ENCODE measurements around the gene PLXNA4. TPM values are rescaled to one million over a fixed set of nuclear protein-coding genes. Genes with fewer than 3 reads are reported as not detected.

Gene PLXNA4
- total RNA-seq, 4 donors from 2014 or later = 5.1 to 7.0 (median 5.3) TPM

DNA sequence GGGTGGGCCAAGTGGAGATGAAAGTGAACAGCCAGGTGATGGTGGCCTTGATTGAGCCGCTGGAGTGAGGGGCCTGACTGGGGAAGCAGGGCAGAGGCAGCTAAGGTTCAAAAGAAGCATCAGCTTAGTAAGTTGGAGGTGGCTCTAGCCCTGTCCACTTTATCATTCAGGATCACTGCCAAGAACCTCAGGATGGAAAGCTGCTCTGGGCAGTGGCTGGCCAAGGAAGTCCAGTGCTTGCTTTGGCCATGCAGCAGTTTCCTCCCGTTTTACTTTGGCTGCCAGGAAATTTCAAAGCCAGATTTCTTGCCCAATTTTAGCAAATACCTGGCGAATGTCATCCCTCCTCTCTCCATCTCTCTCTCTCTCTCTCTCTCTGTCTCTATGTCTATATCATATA lies 384.9 kb downstream of the PLXNA4 start:
- TF ChIP-seq POLR2A (IDR thresholded peaks at IDR 0.05) = no peak
- TF ChIP-seq, protein P1, sequence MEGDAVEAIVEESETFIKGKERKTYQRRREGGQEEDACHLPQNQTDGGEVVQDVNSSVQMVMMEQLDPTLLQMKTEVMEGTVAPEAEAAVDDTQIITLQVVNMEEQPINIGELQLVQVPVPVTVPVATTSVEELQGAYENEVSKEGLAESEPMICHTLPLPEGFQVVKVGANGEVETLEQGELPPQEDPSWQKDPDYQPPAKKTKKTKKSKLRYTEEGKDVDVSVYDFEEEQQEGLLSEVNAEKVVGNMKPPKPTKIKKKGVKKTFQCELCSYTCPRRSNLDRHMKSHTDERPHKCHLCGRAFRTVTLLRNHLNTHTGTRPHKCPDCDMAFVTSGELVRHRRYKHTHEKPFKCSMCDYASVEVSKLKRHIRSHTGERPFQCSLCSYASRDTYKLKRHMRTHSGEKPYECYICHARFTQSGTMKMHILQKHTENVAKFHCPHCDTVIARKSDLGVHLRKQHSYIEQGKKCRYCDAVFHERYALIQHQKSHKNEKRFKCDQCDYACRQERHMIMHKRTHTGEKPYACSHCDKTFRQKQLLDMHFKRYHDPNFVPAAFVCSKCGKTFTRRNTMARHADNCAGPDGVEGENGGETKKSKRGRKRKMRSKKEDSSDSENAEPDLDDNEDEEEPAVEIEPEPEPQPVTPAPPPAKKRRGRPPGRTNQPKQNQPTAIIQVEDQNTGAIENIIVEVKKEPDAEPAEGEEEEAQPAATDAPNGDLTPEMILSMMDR (IDR thresholded peaks at IDR 0.05) = no peak

DNA sequence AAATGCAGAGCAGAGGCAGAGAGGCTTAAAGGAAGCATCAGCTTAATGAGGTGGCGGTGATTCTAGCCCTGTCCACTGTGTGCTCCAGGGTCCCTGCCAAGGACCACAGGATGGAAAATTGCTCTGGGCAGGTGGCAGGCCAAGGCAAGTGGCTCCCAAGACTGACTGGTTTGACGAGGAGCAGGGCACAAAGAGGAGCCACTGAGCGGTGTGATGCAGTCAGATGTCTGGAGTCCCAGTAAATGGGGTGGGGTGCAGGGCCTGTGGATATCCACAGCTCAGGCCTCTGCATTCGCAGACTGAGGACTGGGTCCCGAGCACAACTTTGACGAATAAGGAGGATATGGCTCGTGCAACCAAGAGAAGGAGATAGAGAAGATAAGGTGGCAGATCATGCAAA lies 385.6 kb downstream of the PLXNA4 start:
- intact Hi-C loops (cut with DNase I; ENCODE audit: low total_unique reads) = no loop called here
- no peak overlapping the region for H3K4me3 ChIP-seq (ENCODE audit: low read depth, poor library complexity, severe bottlenecking)
- TF ChIP-seq, protein P1 (IDR thresholded peaks at IDR 0.05) = no peak
- no peak for TF ChIP-seq POLR2A (IDR thresholded peaks at IDR 0.05)
- WGBS, 2 donors = 77 to 80% methylated on average over 7 of the region's 7 CpGs
- DNase-seq (ENCODE audit: low spot score in 2 of 2) = no peak

More for the DNA sequence above, 384.9 kb downstream of the PLXNA4 start:
- intact Hi-C loops (cut with DNase I; ENCODE audit: low total_unique reads) = no loop called here
- H3K4me3 ChIP-seq (ENCODE audit: low read depth, poor library complexity, severe bottlenecking) = no peak overlapping the region
- no peak for DNase-seq (ENCODE audit: low spot score in 2 of 2)
- 64 to 88% methylated on average over 3 of the region's 3 CpGs for WGBS, 2 donors

DNA sequence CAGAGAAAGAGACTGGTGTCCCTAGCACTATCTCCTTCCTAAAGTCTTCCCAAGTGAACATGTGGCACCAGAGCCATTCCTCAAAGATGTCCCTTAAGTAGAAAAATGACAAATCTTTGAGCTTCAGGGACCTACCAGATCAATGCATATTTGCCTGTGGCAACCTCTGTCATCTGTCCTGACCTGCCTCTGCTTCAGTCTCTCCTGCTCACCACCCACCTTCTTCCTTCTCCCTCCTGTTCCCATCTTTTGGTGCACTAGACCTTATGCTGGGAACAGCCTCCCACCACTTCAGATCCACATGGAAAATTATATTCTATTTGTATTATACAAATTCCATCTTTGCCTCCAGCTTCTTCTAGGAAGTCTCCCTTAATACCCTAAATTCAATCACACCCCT lies 386.4 kb downstream of the PLXNA4 start:
- intact Hi-C loops (cut with DNase I; ENCODE audit: low total_unique reads) = no loop called here
- TF ChIP-seq, protein P1 (IDR thresholded peaks at IDR 0.05) = no peak
- no peak for TF ChIP-seq POLR2A (IDR thresholded peaks at IDR 0.05)
- no peak overlapping the region for H3K4me3 ChIP-seq (ENCODE audit: low read depth, poor library complexity, severe bottlenecking)
- no peak for DNase-seq (ENCODE audit: low spot score in 2 of 2)

DNA sequence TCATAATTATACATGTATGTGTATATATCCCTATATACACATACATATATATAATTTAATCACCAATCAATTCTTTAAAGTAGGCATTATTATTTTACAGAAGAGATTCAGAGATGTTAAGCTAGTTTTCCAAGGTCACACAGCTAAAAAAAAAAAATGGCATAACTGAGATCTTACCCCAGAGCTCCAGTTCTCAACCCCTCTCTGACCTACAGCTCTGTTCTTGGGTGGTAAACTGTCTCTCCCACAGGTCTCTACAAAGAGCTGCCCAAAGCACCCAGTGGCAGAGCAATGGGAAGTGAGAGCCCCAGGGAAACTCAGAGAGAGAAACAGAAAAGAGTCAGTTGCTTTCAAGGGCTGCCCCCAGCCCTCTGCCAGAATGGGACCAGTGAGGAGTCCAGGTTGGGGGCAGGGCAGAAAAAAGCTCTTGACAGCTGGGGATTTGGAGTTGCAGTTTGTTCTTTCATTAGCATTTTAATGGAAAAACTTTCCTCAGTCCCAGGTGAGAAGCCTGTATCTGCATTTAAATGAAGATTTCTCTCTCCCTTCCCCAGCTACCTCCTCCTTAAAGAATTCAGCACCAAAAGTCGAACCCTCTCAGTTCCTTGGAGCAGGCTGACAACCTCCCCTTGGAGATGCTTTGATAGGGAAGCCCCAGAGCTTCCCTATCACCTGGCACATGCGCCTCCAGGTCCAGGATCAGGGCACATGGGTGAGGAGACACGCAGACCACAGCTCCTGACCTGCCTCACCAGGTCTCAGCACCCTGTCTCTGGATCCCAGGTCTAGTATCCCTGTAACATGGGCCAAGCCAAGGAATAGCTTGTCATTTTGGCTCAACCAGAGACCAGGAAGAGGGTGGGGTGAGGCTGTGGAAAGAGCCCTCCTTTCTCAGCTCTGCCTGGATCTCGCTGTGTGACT lies 388.1 kb downstream of the PLXNA4 start:
- no peak for DNase-seq (ENCODE audit: low spot score in 2 of 2)
- H3K4me3 ChIP-seq (ENCODE audit: low read depth, poor library complexity, severe bottlenecking) = no peak overlapping the region
- TF ChIP-seq, protein P1 (IDR thresholded peaks at IDR 0.05) = no peak
- TF ChIP-seq POLR2A (IDR thresholded peaks at IDR 0.05) = no peak
- intact Hi-C loops (cut with DNase I; ENCODE audit: low total_unique reads) = no loop called here
- WGBS, 2 donors = 48 to 65% methylated on average over 4 of the region's 4 CpGs

DNA sequence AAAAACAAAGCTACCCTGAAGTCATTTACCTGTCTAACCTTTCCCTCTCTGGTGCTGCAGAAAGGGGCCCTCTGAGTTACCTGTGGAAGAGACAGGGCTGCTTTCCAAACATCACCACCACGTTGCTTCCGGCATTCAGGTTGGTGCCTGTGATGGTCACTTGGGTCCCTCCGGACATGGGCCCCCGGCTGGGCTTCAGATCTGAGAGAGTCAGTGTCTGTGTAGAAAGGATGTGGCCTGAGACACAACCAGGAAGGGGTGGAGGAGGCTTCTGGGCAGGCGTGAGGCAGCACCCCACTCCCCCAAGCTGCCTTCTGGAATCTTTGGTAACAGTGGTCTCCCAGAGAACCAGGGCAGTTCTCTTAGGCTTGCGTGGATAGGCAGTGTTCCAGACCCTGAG lies 388.9 kb downstream of the PLXNA4 start:
- intact Hi-C loops (cut with DNase I; ENCODE audit: low total_unique reads) = no loop called here
- TF ChIP-seq, protein P1 (IDR thresholded peaks at IDR 0.05) = no peak
- WGBS, 2 donors = 94 to 99% methylated on average over 6 of the region's 6 CpGs
- no peak for DNase-seq (ENCODE audit: low spot score in 2 of 2)
- H3K4me3 ChIP-seq (ENCODE audit: low read depth, poor library complexity, severe bottlenecking) = no peak overlapping the region

Measured in lower leg skin (tissue), 4 donors.